ENCODE results near the gene LRRC8D.
"Not testable (repeated sequence)": the region's sequence is repeated elsewhere in the genome, so short reads cannot be mapped to it uniquely, and the experiment has no call there.

The LRRC8D gene

DNA sequence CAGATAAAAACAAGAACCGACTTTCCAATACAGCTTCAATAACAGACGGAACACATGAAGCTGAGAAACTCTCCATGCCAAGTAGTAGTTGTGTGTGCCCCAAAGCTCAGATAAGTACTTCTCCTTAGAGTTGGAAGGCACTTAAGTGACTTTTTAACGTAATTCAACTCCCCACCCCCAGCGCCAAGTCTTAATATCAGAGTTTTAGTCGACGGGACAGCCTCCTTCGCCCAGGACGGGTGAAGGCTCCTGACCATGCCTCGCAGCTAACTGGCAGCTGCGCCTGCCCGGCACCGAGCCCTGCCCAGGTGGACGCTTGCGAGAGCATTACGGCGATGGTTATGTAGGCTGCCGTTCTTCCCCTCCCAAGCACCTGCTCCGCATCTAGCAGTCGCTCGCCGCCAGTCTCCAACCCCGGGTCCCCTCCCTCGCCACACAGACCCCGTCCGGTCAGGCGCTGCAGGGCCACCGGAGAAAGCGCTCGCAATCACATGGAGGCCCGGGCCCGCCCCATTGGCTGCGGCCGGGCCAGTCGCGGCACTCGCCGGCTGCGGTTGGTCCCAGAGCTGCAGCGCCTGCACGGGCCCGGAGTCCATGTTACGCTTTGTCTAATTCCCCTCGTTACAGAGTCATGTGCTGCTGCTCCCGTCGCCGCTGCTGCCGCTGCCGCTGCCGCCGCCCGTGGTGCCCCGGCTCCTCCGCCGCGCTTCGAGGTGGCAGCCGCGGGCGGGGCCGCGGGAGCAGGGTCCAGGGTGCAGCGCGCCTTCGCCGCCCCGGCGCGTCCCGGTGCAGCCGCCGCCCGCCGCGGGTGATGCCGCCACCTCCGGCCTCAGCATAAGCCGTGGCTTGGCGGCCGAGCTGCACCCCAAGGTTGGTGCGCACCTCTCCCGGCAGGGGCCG, at the start of gene LRRC8D:
TSS of gene LRRC8D (plus strand) at position 611 of the 900 bp plus-strand sequence. CDS start 112,037 bp downstream, outside the sequence.
- peak; percentile 47 to 94 (median 86) for DNase-seq

DNA sequence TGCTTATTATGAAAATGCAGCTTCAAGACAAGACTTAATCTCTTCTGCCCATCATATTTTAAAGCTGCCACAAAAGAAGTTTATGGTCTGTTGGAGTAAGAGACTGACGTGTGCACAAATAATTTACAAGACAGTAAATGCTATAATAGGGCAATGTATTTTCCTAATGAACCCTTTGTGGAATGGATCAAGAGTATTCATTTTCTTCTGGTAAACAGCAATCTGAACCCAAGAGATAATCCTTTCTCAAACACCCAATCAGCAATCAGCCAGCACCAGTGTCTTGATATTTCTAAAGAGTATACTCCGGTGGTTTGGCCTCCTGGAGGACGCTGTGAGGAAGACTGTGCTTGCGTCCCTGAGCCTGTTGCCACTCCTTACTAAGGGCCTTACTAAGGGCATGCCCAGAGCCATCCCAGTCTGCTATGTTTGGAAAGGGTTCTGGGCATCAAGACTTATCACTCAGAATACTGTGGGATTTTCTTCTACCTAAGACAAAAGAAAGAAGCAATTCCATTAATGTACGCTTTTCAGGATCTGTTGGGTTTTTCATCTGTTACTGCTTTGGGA, 48.8 kb upstream of the LRRC8D start:
- DNase-seq: no peak

DNA sequence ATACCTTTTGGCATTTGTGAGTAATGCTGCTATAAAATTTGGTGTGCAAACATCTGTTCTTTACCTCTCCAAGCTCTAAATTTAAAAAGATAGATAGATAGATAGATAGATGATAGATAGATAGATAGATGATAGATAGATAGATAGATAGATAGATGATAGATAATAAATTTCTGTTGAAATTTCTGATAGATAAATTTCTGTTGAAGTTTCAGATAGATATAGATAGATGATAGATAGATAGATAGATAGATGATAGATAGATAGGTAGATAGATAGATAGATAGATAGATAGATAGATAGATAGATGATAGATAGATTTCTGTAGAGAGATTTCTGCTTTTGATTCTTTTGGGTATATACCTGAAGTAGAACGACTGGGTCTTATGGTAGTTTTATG, 44.7 kb upstream of the LRRC8D start:
- DNase-seq: not testable (repeated sequence)

DNA sequence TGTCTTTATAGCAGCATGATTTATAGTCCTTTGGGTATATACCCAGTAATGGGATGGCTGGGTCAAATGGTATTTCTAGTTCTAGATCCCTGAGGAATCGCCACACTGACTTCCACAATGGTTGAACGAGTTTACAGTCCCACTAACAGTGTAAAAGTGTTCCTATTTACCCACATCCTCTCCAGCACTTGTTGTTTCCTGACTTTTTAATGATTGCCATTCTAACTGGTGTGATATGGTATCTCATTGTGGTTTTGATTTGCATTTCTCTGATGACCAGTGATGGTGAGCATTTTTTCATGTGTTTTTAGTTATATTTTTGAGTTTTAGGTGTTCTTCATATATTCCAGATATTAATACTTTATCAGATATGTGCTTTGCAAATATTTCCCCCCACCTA, 43.6 kb upstream of the LRRC8D start:
- not testable (repeated sequence) for DNase-seq

DNA sequence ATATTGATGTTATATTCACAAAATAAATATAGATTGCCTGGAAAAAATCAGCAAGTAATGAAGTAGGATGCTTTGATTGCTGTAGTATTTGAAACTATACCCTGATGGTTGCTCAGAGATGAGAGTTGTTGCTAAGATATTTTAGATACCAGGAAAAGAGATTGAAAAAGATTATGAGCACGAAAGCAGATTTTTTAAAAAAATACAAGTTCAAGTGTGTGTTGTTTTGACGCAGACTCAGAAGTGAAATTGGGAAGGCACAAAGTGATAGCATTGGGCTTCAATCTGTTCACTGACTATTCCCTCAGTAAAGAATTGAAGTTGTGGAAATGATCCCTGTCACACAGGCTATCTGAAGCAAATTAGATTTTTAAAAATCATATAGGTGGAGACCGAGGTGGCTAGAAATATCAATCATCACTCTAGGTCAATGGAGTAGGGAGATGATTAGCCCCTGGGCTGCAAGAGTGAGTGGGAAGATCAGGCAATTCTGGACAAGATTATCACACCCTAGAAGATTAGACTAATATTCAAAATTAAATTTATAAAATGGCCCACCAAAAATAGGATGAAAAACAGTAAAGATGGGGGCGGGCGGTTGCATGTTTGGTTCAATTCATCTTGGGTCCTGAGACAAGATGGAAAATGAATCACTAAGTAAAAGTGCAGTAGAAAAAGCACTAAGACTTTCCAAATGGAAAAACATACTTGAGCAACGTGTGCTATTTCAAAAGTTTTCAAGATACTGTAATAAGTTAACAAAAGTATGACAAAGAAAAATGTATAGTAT, 41.5 kb upstream of the LRRC8D start:
- DNase-seq: no peak

DNA sequence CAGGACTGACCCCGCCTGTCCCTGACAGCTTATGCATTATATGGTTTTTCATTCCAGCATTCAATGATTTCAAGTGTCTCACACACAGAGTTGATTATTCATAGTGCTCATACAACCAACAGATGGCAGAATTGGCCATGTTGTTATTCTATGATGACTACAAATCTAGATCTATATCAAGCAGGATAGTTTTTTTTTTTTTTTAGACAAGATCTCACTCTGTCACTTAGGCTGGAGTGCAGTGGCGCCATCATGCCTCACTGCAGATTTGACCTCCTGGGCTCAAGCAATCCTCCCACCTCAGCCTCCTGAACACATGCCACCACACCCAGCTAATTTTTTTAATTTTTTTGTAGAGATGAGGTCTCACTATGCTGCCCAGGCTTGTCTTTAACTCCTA, 40.1 kb upstream of the LRRC8D start:
- peak in 2 of 56 donors; percentile 11 to 30 for DNase-seq

DNA sequence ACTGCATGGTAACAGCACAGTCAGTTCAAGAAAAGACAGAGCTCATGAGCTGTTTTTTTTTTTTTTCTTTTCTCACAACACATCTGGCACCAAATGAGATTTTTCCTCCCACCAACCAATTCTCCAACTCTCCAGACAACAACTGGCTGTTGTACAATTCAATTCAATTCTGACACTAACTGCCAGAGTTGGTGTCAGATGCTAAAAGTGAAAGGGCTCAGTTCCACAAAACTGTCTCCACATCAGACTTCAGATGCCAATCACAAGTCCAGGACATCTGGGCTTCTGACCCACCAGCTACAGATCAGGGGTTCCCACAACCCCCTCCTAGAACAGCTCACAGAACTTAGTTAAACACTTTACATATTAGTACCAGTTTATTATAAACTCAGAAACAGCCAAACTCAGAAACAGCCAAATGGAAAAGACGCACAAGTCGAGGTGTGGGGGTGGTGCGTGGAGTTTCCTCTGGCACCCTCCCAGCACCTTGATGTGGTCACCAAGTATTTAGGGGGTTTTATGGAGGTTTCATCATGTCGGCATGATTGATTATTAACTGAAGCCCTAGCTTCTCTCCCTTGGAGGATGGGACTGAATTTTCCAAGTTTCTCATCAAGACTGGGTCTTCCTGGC, 39.2 kb upstream of the LRRC8D start:
- no peak for DNase-seq

DNA sequence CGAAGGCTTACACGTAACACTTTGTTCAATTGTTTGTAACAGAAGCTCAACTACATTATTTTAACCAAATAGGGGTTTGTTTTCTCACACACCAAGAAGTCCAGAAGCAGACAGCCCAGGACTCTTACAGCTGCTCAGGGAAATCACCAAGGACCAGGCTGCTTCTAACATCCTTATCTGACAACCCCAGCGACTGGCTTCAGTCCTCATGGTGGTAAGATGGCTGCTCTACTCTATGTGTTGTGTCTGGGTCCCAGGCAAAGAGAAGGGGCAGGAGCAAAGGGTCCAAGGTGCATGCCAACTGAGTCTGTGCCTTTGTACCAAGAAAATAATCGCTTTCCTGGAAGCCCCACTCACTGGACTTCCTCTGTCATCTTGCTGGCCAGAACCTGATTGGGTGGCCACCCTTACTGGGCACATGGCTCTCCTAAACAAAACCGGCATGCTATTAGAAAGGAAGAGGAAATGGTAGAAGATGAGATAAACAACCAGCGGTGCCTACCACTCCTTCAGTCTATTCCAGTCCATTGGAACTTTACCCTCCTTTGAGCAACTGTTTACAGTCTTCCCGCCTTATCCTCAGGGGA, 34.1 kb upstream of the LRRC8D start:
- DNase-seq: no peak

DNA sequence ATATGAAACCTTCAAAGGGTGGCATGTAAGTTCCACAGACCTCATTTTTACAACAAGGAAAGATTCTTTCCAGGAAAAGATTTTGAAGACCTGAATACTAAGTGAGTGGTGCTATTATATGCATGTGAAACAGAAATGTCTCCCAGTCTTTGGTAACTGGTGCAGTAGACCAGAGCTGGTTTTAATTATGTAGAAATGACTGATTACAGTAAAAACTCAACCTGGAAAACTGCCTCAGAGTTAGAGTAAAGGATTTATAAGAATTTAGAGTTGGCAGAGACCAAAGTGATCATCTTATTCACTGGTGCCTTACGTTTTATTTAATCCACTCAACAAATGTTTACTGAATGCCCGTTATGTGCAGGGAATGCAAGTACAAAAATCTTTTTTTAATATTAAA, 30.2 kb upstream of the LRRC8D start:
- no peak for DNase-seq

DNA sequence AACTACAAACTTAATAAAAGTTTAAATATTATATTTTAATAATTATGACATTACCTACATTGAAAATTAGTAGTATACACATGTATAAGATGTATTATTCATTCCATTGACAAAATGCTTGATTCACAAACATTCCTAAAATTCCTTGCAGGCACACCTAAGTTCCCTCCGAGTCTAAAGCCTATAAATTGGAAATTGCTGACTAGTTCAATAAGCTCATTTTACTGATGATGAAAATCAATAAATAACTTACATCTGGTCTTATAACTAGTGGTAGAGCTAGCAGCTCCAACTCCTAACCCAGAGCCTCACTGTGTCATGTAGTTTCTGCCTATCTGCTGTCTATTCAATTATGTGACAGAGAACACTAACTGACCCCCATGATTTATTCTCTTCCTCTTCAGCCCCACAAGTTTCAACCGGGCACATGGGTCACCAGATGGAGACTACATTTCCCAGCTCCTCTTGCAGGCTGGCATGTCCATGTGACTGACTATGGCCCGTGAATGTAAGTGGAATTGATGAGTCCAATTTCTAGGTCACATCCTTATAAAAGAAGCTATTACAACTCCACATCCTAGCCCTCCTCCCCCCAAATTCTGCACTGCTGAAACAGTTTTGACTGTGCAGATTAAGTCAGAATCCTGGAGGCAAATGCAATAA, 29.6 kb upstream of the LRRC8D start:
- no peak for DNase-seq

DNA sequence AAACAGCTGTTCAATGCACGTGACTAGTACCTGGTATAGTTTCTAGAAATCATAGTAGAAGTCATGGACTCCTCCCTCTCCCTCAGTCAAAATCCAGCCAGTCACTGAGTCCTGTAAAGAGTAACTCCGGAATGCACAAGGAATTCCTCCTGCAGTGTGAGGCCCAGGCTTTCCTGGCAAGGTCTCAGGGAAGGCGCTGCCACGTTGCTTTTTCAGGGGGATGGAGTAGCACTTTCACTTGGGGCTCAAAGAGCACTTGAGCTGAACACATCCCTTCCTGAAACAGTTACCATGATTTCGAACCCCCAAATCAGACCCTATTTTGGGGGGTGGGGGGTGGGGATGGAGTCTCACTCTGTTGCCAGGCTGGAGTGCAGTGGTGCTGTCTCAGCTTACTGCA, 26.4 kb upstream of the LRRC8D start:
- no peak for DNase-seq

DNA sequence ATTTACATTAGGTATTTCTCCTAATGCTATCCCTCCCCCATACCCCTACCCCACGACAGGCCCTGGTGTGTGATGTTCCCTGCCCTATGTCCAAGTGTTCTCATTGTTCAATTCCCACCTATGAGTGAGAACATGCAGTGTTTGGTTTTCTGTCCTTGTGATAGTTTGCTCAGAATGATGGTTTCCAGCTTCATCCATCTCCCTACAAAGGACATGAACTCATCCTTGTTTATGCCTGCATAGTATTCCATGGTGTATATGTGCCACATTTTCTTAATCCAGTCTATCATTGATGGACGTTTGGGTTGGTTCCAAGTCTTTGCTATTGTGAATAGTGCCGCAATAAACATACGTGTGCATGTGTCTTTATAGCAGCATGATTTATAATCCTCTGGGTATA, 25.3 kb upstream of the LRRC8D start:
- DNase-seq: not testable (repeated sequence)

DNA sequence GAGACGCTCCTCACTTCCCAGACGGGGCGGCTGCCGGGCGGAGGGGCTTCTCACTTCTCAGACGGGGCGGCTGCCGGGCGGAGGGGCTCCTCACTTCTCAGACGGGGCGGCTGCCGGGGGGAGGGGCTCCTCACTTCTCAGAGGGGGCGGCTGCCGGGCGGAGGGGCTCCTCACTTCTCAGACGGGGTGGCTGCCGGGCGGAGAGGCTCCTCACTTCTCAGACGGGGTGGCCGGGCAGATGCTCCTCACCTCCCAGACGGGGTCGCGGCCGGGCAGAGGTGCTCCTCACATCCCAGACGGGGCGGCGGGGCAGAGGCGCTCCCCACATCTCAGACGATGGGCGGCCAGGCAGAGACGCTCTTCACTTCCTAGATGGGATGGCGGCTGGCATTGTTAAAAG, 23.0 kb upstream of the LRRC8D start:
- not testable (repeated sequence) for DNase-seq

DNA sequence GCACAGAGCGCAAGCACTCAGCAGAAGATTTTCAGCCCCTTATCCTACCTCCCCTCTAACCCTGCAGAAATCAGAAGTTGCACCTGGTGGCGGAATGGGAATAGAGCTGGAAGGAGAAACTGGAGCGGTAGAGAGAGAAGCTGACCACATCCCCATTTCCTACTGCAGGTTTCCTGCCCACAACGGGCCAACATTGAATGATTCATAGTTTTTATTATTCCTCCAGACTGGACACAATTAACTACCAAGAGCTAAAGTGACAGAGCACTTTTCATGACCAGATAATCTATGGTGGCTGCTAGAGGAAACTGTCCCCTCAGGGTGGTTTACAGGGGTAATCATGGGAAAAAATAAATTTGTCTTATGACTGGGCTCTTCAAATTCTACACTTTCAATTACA, 21.3 kb upstream of the LRRC8D start:
- DNase-seq: no peak

DNA sequence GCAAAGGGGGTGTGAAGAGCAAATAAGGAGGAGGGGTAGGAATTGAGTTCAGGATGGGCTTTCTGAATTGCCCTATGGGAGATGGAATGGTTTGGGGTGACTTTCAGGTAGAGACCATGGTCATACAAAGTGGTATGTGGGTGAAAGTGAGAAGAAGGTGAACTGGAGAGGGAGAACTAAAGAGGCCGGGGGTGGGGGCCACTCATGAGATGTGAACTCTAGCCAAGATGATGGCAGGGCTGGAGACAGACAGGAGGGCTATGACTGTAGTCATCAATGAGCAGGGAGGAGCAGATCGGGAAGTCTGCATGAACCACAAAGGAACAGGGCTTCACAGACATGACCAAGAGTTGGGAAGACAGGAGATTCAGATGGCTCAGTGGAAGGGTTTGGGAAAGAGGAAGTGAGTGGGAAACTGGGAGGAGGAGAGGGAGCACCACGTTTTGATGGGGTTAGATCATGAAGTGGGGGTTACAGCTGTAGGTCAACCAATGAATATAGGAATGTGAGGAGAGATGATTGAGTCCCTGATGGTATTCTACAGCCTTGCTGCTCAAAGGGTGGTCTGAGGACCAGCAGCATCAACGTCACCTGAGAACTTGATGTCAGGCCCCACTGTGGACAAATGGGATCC, 20.7 kb upstream of the LRRC8D start:
- no peak for DNase-seq

DNA sequence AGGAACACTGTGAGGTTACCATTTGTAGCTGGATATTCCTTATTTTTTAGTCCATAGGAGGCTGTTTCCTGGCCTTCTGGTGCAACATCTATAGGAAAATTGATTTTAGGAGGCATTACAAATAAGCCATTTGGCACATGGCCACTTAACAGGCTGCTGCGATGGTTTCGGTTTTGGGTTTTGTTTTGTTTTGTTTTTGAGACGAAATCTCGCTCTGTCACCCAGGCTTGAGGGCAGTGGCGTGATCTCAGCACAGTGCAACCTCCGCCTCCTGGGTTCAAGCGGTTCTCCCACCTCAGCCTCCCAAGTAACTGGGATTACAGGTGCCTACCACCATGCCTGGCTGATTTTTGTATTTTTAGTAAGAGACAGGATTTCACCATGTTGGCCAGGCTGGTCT, 20.1 kb upstream of the LRRC8D start:
- DNase-seq: no peak

DNA sequence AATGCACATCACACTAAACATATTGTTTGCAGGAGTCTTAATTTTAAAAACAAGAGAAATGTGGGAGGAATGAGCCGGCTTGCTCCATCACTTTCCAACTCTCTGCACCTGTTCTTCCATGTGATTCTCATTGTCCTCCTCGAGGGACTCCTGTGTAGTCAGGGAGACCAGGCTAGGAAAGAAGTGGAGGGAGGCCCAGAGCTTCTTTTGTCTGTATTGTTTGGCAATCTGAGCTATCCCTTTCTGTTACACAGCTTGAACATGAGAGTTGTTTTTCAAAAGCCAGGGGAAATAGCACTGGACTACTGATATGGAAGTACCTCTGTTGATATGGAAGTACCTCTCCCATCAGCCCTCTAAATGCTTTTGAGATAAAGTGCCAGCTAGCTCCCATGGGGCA, 18.8 kb upstream of the LRRC8D start:
- peak in 1 of 56 donors; percentile 32 for DNase-seq

DNA sequence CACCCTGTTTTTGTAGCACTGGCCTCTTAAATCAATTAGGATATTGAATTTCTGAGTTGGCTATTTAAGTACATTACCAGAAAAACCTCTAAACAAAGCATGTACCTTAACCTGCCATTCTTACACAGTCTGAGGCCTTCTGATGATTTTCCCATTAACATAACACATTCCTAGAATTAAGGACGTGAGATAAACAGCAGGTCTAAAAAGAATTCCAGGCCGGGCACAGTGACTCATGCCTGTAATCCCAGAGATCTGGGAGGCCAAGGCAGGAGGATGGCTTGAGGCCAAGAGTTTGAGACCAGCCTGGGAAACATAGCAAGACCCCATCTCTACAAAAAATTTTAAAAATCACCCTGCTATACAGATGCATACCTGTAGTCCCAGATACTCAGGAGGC, 18.0 kb upstream of the LRRC8D start:
- DNase-seq: no peak

DNA sequence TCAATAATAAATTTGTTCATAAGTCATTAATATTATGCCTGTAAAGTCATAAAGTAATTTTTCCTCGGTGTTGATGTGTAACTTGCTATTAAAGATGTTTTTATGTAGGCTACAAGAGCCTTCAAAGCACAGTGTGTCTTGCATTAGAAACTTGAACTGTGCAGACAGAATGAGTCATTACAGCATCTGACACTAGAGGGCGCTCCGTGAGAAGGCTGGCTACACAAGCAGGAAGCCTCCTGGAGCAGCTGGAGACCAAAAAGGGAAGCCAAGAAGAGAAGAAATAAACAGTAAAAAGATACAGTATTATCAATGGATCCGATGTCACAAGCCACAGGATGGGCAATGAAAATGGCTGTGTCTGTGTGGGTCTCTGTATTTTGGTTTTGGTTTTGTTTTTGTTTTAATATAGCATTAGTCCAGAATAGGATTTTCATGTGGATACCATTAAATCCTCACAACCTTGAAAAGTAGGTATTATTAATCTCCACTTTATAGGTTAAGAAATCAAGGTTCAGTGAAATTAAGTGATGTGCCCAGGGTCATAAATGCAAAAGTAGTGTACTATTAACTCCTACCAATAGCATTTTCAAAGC, 16.1 kb upstream of the LRRC8D start:
- DNase-seq: peak in 55 of 56 donors; percentile 14 to 96 (median 72)

DNA sequence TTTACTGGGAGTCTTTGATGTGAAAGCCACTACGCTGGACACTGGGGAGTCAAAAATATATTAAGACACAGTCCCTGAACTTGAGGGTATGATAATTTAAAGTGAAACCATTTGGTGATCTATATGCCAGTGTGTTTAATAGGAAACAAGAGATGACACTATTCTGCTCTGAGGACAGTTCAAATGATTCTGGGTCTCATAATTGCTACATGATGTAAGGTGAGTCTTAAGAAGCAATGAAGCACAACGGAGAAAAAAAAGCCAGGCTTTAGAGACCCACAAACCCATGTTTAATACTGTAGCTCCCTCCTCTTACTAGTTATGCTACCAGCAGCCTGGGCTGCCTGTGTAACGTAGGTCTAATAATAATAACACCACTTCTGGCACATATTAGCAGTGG, 14.2 kb upstream of the LRRC8D start:
- DNase-seq: no peak
